Upper lobe of left lung (tissue), 6 donors: ENCODE results near the gene DPY19L1. TPM values are rescaled to one million over a fixed set of nuclear protein-coding genes. Genes with fewer than 3 reads are reported as not detected.
"Not testable (repeated sequence)": the region's sequence is repeated elsewhere in the genome, so short reads cannot be mapped to it uniquely, and the experiment has no call there.

Experiments used
- ATAC-seq, 2 donors: fragments of 200-7000 bp; cut with Tn5 transposase; one replicate each; pipeline ENCODE4 v1.9.1; 2022; ENCODE audit warnings: mild to moderate bottlenecking in 2 of 2, moderate library complexity in 2 of 2; ENCODE audit not compliant: low FRiP score in 2 of 2
- DNase-seq, 2 donors: peaks; one replicate each; pipeline ENCODE4 v3.0.0-alpha.2; 2019 to 2020
- H3K27ac ChIP-seq, 4 donors: fragments of 200-600 bp; sonication (generic); one replicate each; pipeline ENCODE4 v1.5.1; 2016 to 2019
- H3K27me3 ChIP-seq, 4 donors: fragments of 200-600 bp; sonication (generic); one replicate each; pipeline ENCODE4 v1.5.1; 2017 to 2019
- H3K36me3 ChIP-seq, 4 donors: fragments of 200-600 bp; sonication (generic); one replicate each; pipeline ENCODE4 v1.5.1; 2016 to 2019
- H3K4me1 ChIP-seq, 4 donors: fragments of 200-600 bp; sonication (generic); one replicate each; pipeline ENCODE4 v1.5.1; 2018 to 2019
- H3K4me3 ChIP-seq, 4 donors: fragments of 200-600 bp; sonication (generic); one replicate each; pipeline ENCODE4 v1.5.1; 2017 to 2019; ENCODE audit warnings: mild to moderate bottlenecking in 2 of 4, moderate library complexity in 1 of 4
- H3K9me3 ChIP-seq, 4 donors: fragments of 200-600 bp; sonication (generic); one replicate each; pipeline ENCODE4 v1.5.1; 2018 to 2019
- CTCF ChIP-seq, 6 experiments: fragments of 450-650 bp in 4 of 6; fragments of 200-600 bp in 2 of 6; sonication (generic) in 2 of 6; IDR thresholded peaks; one replicate each; pipeline ENCODE4 v1.5.1; 2016 to 2019; ENCODE audit warnings: antibody characterized with exemption in 6 of 6
- EP300 ChIP-seq, 4 donors: sonication (generic); formaldehyde crosslinking; IDR thresholded peaks; one replicate each; pipeline ENCODE4 v1.5.1; 2017; ENCODE audit warnings: antibody characterized with exemption in 4 of 4, control low read depth in 2 of 4
- POLR2A ChIP-seq, 4 donors: fragments of 450-650 bp; IDR thresholded peaks; one replicate each; pipeline ENCODE4 v1.5.1; 2016 to 2017; ENCODE audit warnings: antibody characterized with exemption in 4 of 4, mild to moderate bottlenecking in 2 of 4
- POLR2AphosphoS5 ChIP-seq, 2 donors: sonication (generic); formaldehyde crosslinking; IDR thresholded peaks; one replicate each; pipeline ENCODE4 v1.5.1; 2017; ENCODE audit warnings: antibody characterized with exemption in 2 of 2
- WGBS, 2 donors: methylation state at CpG; one replicate each; pipeline ENCODE4 v1.1.5; 2017 to 2018; 5-methylcytosine and 5-hydroxymethylcytosine counted together
- total RNA-seq, 6 donors: library from RNA; depleted of rRNA in 4 of 6; stranded (reverse); fragments of >200 nt in 4 of 6; gene quantifications; one replicate each; pipeline versions ENCODE4 v1.1.0 to v1.2.1, GENCODE V29; 2016 to 2021
- donor health status: DM: no; HTN: no; CAD: no; lungs with moderate emphysema.
- donor health status: DM: no; HTN: yes; CAD: no; lungs with severe emphysema.

Gene DPY19L1
- total RNA-seq, 6 donors from 2014 or later = 4.2 to 39.1 (median 28.3) TPM

- Histone ChIP-seq H3K4me1 (no peaks in the 10 kb centered on the region), H3K27me3 (no peaks in the 10 kb centered on the region), H3K36me3 (peaks cover 0 to 12% (median 0%) of the 10 kb centered on the region in 4 donors), H3K9me3 (no peaks in the 10 kb centered on the region), H3K27ac (no peak overlapping the region), H3K4me3 (no peak overlapping the region)
- DNase-seq (no peak), ATAC-seq (no peak)
- 82 to 91% methylated on average over 3 of the region's 3 CpGs for WGBS, 2 donors
- no peak for TF ChIP-seq POLR2AphosphoS5 (IDR thresholded peaks at IDR 0.05)
- TF ChIP-seq CTCF (IDR thresholded peaks at IDR 0.05) = no peak
- TF ChIP-seq POLR2A (IDR thresholded peaks at IDR 0.05) = no peak
- no peak for TF ChIP-seq EP300 (IDR thresholded peaks at IDR 0.05)
These were observed 84.5 kb downstream of the DPY19L1 start for GRCh38 chr7:34952822-34953221.

- TF ChIP-seq EP300 (IDR thresholded peaks at IDR 0.05) = no peak
- TF ChIP-seq POLR2AphosphoS5 (IDR thresholded peaks at IDR 0.05) = no peak
- no peak for ATAC-seq
- Histone ChIP-seq H3K36me3 (peaks cover 0 to 11% (median 0%) of the 10 kb centered on the region in 4 donors), H3K27ac (no peak overlapping the region), H3K27me3 (no peaks in the 10 kb centered on the region), H3K4me1 (no peaks in the 10 kb centered on the region), H3K4me3 (no peak overlapping the region), H3K9me3 (no peaks in the 10 kb centered on the region)
- DNase-seq = no peak
These were observed 87.9 kb downstream of the DPY19L1 start for GRCh38 chr7:34949361-34949760.

DNA sequence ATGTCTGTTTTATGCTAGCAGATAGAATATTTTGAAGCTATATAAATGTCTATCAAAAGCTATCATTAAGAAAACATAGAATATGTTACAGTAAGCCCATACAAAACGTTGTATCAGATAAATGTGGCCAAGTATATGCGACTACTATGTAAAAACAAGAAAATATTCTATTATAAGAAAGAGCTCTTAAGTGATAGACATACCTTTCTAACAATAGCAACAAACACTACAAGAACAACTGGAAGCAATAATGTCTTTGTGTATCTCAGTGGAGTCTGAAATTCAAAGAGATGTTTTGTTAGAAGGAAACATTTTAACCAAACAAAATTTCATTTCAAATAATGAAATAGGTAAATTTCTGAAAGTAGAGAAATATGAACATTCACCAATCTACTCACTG lies 89.9 kb downstream of the DPY19L1 start:
- H3K9me3 ChIP-seq, H3K27me3 ChIP-seq, H3K27ac ChIP-seq, DNase-seq, H3K4me3 ChIP-seq, H3K4me1 ChIP-seq, ATAC-seq: not testable (repeated sequence)
- peaks cover 0 to 11% (median 0%) of the 10 kb centered on the region in 4 donors for H3K36me3 ChIP-seq
- 75 to 88% methylated on average over 2 of the region's 2 CpGs for whole genome bisulfite sequencing, 2 donors

DNA sequence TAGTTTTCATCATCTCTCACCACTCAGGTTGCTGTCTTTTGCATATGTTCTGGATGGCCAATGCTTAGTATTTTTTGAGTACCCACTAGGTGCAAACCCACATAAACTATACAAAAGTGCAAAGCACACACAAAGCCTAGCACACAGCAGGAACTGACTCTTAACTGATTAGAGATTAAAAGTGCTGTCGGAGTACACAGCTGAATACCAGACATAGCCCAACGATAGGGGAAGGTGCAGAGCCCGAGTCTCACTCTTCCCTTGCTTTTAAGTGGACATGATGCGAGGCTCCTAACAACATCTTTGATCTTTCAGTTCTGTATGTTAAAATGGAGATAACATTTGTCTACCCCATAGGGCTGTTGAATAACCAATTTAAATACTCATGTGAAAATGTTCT lies 90.8 kb downstream of the DPY19L1 start:
- Histone ChIP-seq H3K4me3 (no peak overlapping the region), H3K36me3 (peaks cover 0 to 18% (median 0%) of the 10 kb centered on the region in 4 donors), H3K27me3 (no peaks in the 10 kb centered on the region), H3K4me1 (no peaks in the 10 kb centered on the region), H3K9me3 (no peaks in the 10 kb centered on the region), H3K27ac (no peak overlapping the region)
- TF ChIP-seq EP300 (IDR thresholded peaks at IDR 0.05) (no peak), POLR2A (IDR thresholded peaks at IDR 0.05) (no peak), CTCF (IDR thresholded peaks at IDR 0.05) (no peak), POLR2AphosphoS5 (IDR thresholded peaks at IDR 0.05) (no peak)
- 76 to 84% methylated on average over 4 of the region's 4 CpGs for WGBS, 2 donors
- no peak for DNase-seq
- no peak for ATAC-seq

GRCh38 chr7:34945894-34946477 lies 91.3 kb downstream of the DPY19L1 start:
- not testable (repeated sequence) for H3K9me3 ChIP-seq, H3K4me1 ChIP-seq, H3K4me3 ChIP-seq, DNase-seq, H3K27me3 ChIP-seq, H3K27ac ChIP-seq, ATAC-seq
- peaks cover 0 to 18% (median 0%) of the 10 kb centered on the region in 4 donors for H3K36me3 ChIP-seq
- 69 to 73% methylated on average over 7 of the region's 7 CpGs for WGBS, 2 donors

- Histone ChIP-seq H3K4me3 (no peak overlapping the region), H3K27ac (no peak overlapping the region), H3K27me3 (no peaks in the 10 kb centered on the region), H3K36me3 (peaks cover 0 to 39% (median 5%) of the 10 kb centered on the region in 4 donors), H3K9me3 (no peaks in the 10 kb centered on the region), H3K4me1 (no peaks in the 10 kb centered on the region)
- no peak for TF ChIP-seq POLR2A (IDR thresholded peaks at IDR 0.05)
- no peak for TF ChIP-seq POLR2AphosphoS5 (IDR thresholded peaks at IDR 0.05)
- TF ChIP-seq EP300 (IDR thresholded peaks at IDR 0.05) = no peak
- TF ChIP-seq CTCF (IDR thresholded peaks at IDR 0.05) = no peak
- WGBS, 2 donors = 85 to 93% methylated on average over 6 of the region's 6 CpGs
- no peak for ATAC-seq
- DNase-seq = no peak
These were observed 98.1 kb downstream of the DPY19L1 start for GRCh38 chr7:34939175-34939574.

DNA sequence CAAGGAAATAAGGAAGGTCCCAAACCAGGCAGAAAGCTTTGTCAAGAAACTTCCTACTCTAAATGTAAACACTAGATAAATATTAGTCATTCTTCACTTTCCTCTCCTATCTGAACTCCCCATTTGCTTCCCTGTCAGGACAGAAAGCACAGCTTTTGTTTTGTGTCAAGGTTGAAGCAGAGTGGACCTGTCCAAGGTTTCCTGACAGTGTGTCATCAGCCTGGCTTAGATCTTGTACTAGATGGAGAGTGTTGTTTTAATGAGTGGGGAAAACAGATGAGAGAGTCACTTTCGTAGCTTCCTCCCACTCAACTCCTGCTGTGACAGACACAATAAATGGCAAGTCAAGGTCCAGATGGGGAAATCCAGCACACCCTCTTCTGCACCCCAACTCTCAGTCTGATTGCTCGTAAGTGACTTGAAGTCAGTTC lies 101.5 kb downstream of the DPY19L1 start:
- DNase-seq, H3K4me1 ChIP-seq, H3K9me3 ChIP-seq, ATAC-seq, H3K27ac ChIP-seq, H3K4me3 ChIP-seq, H3K27me3 ChIP-seq: not testable (repeated sequence)
- WGBS, 2 donors = 56 to 64% methylated on average over 1 of the region's 2 CpGs
- H3K36me3 ChIP-seq = peaks cover 0 to 38% (median 6%) of the 10 kb centered on the region in 4 donors
